ENCODE measurements around the gene PTPRB.
"Not testable (repeated sequence)": the region's sequence is repeated elsewhere in the genome, so short reads cannot be mapped to it uniquely, and the experiment has no call there.

The PTPRB gene

DNA sequence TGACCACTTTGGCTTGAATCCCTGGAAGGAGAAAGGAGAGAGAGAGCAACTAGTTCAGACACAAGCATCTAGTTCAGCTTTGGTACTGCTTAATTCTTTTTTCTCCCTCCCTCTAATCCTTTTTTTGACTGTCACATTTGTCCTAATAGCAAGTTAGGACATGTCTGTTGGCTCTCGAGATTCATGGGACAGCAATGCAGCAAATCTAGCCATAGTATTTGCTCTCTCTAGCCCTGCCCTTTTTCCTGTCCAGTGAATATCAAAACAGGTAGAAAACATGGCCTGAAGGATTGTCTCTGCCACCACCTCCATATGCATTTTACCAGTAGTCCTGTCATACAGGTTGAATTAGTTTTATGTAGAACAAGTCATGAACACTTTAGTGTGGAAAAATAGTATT is 116.4 kb downstream of the PTPRB start:
- TF ChIP-seq, protein P1, sequence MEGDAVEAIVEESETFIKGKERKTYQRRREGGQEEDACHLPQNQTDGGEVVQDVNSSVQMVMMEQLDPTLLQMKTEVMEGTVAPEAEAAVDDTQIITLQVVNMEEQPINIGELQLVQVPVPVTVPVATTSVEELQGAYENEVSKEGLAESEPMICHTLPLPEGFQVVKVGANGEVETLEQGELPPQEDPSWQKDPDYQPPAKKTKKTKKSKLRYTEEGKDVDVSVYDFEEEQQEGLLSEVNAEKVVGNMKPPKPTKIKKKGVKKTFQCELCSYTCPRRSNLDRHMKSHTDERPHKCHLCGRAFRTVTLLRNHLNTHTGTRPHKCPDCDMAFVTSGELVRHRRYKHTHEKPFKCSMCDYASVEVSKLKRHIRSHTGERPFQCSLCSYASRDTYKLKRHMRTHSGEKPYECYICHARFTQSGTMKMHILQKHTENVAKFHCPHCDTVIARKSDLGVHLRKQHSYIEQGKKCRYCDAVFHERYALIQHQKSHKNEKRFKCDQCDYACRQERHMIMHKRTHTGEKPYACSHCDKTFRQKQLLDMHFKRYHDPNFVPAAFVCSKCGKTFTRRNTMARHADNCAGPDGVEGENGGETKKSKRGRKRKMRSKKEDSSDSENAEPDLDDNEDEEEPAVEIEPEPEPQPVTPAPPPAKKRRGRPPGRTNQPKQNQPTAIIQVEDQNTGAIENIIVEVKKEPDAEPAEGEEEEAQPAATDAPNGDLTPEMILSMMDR (conservative IDR thresholded peaks at IDR 0.05; ENCODE audit: low read length), result no peak
- no peak for DNase-seq (ENCODE audit: low read depth)
- no peak overlapping the region for H3K4me3 ChIP-seq (ENCODE audit: low read length)

DNA sequence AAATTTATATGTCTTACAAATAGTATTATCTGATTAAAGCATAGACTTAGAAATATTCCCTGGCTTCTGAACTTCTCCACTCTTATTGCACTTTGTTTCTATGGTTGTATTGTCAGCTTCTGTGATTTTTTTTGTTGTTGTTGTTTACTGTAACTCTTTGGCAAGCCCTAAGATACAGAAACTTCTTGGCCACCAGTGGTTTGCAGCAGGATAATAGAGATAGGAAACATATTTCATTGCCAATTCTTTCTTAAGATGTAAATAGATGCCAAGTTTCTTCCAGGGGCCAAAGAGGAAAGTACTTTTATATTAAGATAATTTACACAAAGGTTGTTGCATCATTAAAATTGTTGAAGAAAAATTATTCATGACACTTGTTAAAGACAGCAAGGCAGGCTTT is 123.8 kb downstream of the PTPRB start:
- H3K4me3 ChIP-seq (ENCODE audit: low read length), result no peak overlapping the region
- TF ChIP-seq, protein P1 (conservative IDR thresholded peaks at IDR 0.05; ENCODE audit: low read length), result no peak

DNA sequence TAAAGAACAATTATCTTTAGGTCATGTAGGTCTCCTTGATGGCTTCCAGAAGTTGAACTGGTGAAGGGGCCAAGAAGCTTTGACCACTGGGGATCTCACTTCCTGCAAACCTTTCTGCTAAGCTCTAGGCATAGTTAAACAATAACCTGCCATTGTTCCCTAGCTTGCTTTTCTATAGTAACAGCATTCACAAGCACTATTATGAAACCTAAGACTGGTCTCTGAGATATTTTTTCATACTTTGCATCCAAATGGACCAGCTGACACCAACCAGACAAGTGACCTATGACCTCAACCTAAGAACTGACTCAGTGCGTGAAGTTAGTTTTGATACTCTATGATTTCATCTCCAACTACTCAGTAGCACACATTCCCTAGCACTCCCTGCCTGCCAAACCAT is 129.1 kb downstream of the PTPRB start:
- no peak for DNase-seq (ENCODE audit: low read depth)
- TF ChIP-seq, protein P1 (conservative IDR thresholded peaks at IDR 0.05; ENCODE audit: low read length), result no peak
- H3K4me3 ChIP-seq (ENCODE audit: low read length), result no peak overlapping the region

More for the DNA sequence above, 123.8 kb downstream of the PTPRB start:
- DNase-seq (ENCODE audit: low read depth), result no peak

DNA sequence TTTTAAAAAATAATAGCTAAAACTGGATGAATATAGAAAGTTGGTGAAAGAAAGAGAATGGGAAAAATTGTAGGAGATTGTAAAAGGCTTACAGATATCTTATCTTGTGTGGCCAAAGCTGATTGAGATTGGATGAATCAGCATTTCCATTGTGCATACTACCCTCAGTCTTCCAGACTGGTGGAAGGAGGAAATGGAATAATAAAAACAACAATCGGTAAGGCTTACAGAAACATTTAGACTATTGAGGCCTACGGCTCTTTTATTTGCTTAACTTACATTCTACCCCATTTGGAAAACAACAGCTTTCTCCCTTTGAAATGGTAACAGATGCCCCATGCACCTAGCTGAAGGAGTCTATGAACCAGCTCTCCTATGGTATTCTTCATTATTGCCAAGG is 129.8 kb downstream of the PTPRB start:
- no peak overlapping the region for H3K4me3 ChIP-seq (ENCODE audit: low read length)
- no peak for DNase-seq (ENCODE audit: low read depth)
- TF ChIP-seq, protein P1 (conservative IDR thresholded peaks at IDR 0.05; ENCODE audit: low read length), result no peak

DNA sequence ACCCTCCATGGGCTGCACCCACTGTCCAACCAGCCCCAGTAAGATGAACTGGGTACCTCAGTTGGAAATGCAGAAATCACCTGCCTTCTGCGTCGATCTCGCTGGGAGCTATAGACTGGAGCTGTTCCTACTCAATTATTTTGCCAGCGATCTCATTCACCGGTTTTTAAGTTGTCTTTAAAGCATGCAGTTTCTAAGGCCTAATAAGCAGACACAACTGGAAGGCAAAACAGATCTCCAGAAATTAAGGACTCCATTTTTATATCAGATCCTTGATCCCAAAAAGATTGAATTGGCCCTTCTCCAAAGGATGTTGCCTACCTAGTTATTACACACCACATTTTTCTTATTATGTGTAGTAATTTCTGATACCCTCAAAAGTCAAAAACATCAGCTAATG is 139.7 kb downstream of the PTPRB start:
- DNase-seq (ENCODE audit: low read depth), result no peak
- TF ChIP-seq, protein P1 (conservative IDR thresholded peaks at IDR 0.05; ENCODE audit: low read length), result no peak
- H3K4me3 ChIP-seq (ENCODE audit: low read length), result no peak overlapping the region

DNA sequence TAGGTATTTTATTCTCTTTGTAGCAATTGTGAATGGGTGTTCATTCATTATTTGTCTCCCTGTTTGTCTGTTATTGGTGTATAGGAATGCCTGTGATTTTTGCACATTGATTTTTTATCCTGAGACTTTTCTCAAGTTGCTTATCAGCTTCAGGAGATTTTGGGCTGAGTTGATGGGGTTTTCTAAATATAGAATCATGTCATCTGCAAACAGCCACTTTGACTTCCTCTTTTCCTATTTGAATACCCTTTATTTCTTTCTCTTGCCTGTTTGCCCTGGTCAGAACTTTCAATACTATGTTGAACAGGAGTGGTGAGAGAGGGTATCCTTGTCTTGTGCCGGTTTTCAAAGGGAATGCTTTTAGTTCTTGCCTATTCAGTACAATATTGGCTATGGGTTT is 144.3 kb downstream of the PTPRB start:
- H3K4me3 ChIP-seq (ENCODE audit: low read length); DNase-seq (ENCODE audit: low read depth): not testable (repeated sequence)

DNA sequence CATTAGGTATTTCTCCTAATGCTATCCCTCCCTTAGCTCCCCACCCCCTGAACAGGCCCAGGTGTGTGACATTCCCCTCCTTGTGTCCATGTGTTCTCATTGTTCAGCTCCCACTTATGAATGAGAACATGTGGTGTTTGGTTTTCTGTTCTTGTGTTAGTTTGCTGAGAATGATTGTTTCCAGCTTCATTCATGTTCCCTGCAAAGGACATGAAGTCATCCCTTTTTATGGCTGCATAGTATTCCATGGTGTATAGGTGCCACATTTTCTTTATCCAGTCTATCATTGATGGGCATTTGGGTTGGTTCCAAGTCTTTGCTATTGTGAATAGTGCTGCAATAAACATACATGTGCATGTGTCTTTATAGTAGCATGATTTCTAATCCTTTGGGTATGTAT is 146.3 kb downstream of the PTPRB start:
- DNase-seq (ENCODE audit: low read depth); H3K4me3 ChIP-seq (ENCODE audit: low read length): not testable (repeated sequence)

DNA sequence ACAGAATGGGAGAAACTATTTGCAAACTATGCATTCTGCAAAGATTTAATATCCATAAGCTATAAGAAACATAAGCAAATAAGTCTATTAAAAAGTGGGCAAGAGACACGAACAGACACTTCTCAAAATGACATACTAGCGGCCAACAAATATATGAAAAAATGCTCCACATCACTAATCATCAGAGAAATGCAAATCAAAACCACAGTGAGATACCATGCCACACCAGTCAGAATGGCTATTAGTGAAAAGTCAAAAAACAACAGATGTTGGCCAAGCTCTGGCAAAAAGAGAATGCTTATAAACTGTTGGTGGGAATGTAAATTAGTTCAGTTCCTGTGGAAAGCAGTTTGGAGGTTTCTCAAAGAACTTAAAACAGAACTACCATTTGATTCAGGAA is 149.8 kb downstream of the PTPRB start:
- DNase-seq (ENCODE audit: low read depth), result peak; percentile 20
- H3K4me3 ChIP-seq (ENCODE audit: low read length), result no peak overlapping the region
- TF ChIP-seq, protein P1 (conservative IDR thresholded peaks at IDR 0.05; ENCODE audit: low read length), result no peak
